AG10803 (cell line): ENCODE data around the gene ANAPC15.
"Not testable (repeated sequence)": the region's sequence is repeated elsewhere in the genome, so short reads cannot be mapped to it uniquely, and the experiment has no call there.

Experiments
- DNase-seq: peaks from one replicate; pipeline ENCODE4 v3.0.0; 2010; ENCODE audit warnings: low read depth
- H3K4me3 ChIP-seq: 2 replicates; pipeline ENCODE4 v1.5.1; 2011; ENCODE audit warnings: mild to moderate bottlenecking, low read length, control low read depth
- TF ChIP-seq, protein P1 (sequence below): conservative IDR thresholded peaks from 2 replicates; pipeline ENCODE4 v1.5.1; 2011; ENCODE audit warnings: mild to moderate bottlenecking, low read length, control low read depth, inconsistent platforms

Gene ANAPC15

DNA sequence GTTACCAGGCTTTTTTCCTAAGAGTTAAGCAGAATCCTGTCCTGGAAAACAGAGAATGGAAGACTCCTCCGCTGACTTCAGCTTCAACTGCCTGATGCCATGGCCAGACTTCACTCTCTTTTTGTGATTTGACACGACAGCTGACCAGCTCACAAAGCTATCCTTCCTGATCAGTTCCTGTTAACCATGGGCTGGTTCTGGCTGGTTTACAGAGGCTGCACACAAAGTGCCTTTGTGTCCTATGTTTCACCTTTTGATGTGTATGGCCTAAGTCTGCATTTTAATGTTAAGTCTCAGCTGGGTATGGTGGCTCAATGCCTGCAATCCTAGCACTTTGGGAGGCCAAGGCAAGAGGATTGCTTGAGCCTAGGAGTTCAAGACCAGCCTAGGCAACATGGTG lies 34.1 kb upstream of the ANAPC15 start:
- DNase-seq, result no peak

DNA sequence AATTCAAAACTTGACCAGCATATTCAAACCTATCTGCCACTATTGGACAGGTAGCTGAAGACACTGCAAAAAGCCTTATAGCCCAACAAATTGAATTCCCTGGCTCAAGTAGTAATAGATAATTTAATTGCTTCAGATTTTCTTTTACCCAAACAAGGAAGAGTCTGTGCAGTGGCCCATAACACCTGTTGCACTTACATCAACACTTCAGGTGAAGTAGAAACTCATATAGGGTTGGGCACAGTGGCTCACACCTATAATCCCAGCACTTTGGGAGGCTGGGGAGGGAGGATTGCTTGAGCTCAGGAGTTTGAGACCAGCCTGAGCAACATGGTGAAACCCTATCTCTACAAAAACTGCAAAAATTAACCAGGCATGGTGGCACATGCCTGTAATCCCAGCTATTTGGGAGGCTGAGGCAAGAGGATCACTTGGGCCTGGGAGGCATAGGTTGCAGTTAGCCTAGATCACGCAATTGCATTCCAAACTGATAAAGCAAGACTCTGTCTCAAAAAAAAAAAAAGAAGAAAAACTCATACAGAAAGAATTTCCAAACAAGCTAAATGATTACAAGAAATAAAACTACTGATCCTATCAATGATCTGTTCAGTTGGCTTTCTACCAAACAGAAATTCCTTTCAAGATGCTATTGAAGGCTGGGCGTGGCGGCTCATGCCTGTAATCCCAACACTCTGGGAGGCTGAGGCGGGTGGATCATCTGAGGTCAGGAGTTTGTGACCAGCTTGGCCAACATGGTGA lies 32.5 kb upstream of the ANAPC15 start:
- peak; percentile 92 for DNase-seq
- H3K4me3 ChIP-seq, result no peak overlapping the region
- TF ChIP-seq, protein P1, sequence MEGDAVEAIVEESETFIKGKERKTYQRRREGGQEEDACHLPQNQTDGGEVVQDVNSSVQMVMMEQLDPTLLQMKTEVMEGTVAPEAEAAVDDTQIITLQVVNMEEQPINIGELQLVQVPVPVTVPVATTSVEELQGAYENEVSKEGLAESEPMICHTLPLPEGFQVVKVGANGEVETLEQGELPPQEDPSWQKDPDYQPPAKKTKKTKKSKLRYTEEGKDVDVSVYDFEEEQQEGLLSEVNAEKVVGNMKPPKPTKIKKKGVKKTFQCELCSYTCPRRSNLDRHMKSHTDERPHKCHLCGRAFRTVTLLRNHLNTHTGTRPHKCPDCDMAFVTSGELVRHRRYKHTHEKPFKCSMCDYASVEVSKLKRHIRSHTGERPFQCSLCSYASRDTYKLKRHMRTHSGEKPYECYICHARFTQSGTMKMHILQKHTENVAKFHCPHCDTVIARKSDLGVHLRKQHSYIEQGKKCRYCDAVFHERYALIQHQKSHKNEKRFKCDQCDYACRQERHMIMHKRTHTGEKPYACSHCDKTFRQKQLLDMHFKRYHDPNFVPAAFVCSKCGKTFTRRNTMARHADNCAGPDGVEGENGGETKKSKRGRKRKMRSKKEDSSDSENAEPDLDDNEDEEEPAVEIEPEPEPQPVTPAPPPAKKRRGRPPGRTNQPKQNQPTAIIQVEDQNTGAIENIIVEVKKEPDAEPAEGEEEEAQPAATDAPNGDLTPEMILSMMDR, result no peak

More for the DNA sequence above, 34.1 kb upstream of the ANAPC15 start:
- H3K4me3 ChIP-seq, result no peak overlapping the region
- TF ChIP-seq, protein P1, result no peak

- DNase-seq, H3K4me3 ChIP-seq: not testable (repeated sequence)
Observed at GRCh38 chr11:72142543-72142942, 30.0 kb upstream of the ANAPC15 start.

GRCh38 chr11:72142086-72142485 lies 29.6 kb upstream of the ANAPC15 start:
- not testable (repeated sequence) for H3K4me3 ChIP-seq
- peak; percentile 57 for DNase-seq

DNA sequence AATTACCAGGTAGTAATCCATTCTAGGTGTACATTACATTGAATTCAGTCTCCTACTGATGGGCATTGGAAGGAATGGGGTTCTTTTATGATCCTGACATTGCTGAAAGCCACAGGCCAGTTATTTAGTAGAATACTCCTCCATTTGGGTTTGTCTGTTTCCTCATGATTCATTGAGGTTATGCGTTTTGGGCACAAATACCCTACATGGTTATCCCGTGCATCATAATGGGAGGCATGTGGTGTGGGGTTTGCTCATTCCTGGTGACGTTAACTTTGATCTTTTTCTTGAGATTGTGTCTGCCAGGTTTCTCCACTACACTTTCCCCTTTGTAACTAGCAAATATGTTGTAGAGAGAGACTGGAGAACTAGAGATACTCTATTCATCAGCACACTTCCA lies 28.6 kb upstream of the ANAPC15 start:
- DNase-seq, result peak; percentile 94
- no peak overlapping the region for H3K4me3 ChIP-seq
- TF ChIP-seq, protein P1, result no peak

DNA sequence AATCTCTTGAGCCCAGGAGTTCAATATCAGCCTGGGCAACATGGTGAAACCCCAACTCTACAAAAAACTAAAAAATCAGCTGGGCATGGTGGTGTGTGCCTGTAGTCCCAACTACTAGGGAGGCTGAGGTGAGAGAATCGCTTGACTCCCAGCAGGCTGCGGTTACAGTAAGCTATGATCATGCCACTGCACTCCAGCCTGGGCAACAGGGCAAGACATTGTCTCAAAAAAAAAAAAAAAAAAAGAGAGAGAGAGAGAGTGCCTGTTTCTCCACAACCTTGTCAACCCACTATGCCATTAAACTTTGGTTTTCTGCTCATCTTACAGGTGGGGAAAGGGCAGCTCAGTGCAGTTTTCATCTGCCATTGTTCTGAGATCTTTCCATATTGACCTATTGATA lies 28.2 kb upstream of the ANAPC15 start:
- TF ChIP-seq, protein P1, result no peak
- DNase-seq, result no peak
- H3K4me3 ChIP-seq, result no peak overlapping the region

- TF ChIP-seq, protein P1, result no peak
- DNase-seq, result no peak
- no peak overlapping the region for H3K4me3 ChIP-seq
Observed at GRCh38 chr11:72139500-72139899, 27.0 kb upstream of the ANAPC15 start.

DNA sequence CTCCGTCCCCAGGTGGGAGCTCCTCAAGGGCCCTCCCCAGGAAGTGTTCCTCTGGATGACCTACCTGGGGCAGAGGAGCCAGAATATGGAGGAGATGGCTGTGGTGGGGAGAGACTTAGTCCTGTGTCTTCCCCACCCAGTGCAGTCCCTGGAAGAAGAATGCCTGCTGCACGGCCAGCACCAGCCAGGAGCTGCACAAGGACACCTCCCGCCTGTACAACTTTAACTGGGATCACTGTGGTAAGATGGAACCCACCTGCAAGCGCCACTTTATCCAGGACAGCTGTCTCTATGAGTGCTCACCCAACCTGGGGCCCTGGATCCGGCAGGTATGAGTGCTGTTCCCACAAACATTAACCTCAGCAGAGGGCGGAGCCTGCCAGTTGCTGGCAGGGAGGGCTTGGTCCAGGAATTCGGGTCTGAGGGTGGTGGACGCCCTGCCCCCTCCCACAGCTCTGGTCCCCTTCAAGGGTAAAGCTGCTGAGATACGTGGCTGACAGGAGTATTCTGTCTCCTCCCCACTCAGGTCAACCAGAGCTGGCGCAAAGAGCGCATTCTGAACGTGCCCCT lies 26.4 kb upstream of the ANAPC15 start:
- no peak for DNase-seq
- H3K4me3 ChIP-seq, result no peak overlapping the region
- TF ChIP-seq, protein P1, result no peak
